Upper lobe of right lung (tissue), 1 donor: ENCODE data around the gene SORBS1. TPM values are rescaled to one million over a fixed set of nuclear protein-coding genes. Genes with fewer than 3 reads are reported as not detected.

ENCODE experiments used
- ATAC-seq: fragments of 200-7000 bp; cut with Tn5 transposase; one replicate; pipeline ENCODE4 v1.9.1; 2020; ENCODE audit warnings: mild to moderate bottlenecking, moderate library complexity
- DNase-seq: peaks from one replicate; pipeline ENCODE4 v3.0.0-alpha.2; 2020
- H3K27ac ChIP-seq: fragments of 200-600 bp; one replicate; pipeline ENCODE4 v1.8.0; 2022
- H3K27me3 ChIP-seq: fragments of 200-600 bp; one replicate; pipeline ENCODE4 v1.8.0; 2022; ENCODE audit warnings: mild to moderate bottlenecking
- H3K36me3 ChIP-seq: fragments of 200-600 bp; one replicate; pipeline ENCODE4 v1.8.0; 2022
- H3K4me1 ChIP-seq: fragments of 200-600 bp; one replicate; pipeline ENCODE4 v1.8.0; 2022
- H3K4me3 ChIP-seq: fragments of 200-600 bp; one replicate; pipeline ENCODE4 v1.8.0; 2022; ENCODE audit warnings: mild to moderate bottlenecking
- H3K9me3 ChIP-seq: fragments of 200-600 bp; one replicate; pipeline ENCODE4 v1.8.0; 2022
- CTCF ChIP-seq: fragments of 200-600 bp; IDR thresholded peaks from one replicate; pipeline ENCODE4 v1.8.0; 2022; ENCODE audit warnings: antibody characterized with exemption
- intact Hi-C: fragments of 100-400 bp; cut with DNase I; formaldehyde crosslinking; loops from one replicate; pipeline ENCODE4 v1.11.0; 2022
- total RNA-seq: library from RNA; stranded (reverse); fragmentation: NEBNext Ultra II Directional; extraction: Animal tissue kit (Norgen Biotek cat#: 25700); gene quantifications from one replicate; pipeline ENCODE4 v1.2.1, GENCODE V29; 2021
- donor health status: DM: no; HTN: yes; CAD: no; lungs with severe emphysema.

The SORBS1 gene
- total RNA-seq, 1 donor from 2014 or later: 50.7 TPM

- no peak for TF ChIP-seq CTCF
- DNase-seq (no peak), ATAC-seq (no peak)
- Histone ChIP-seq H3K4me3 (no peak overlapping the region), H3K27me3 (no peaks in the 10 kb centered on the region), H3K36me3 (no peaks in the 10 kb centered on the region), H3K4me1 (peaks cover 42% of the 10 kb centered on the region), H3K9me3 (no peaks in the 10 kb centered on the region), H3K27ac (no peak overlapping the region)
- intact Hi-C loops: no loop called here
Observed at GRCh38 chr10:95389982-95390381, 171.2 kb downstream of the SORBS1 start.

DNA sequence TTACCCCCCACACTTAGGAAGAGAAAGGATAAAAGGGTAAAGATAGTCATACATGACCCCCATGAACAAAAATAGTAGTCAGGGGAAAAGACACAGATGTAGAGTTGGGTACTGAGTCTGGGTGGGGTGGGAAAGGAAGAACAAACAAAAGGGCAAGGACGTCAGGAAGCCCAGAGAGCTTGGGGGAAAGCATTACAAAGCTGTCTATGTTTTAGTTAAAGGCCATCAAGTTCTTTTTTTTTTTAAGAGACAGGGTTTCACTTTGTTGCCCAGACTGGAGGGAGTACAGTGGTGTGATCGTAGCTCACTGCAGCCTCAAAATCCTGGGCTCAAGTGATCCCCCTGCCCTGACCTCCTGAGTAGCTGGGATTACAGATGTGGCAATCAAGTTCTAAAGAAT is 172.0 kb downstream of the SORBS1 start:
- Histone ChIP-seq H3K27ac (peak overlapping the region; percentile 67), H3K36me3 (no peaks in the 10 kb centered on the region), H3K27me3 (no peaks in the 10 kb centered on the region), H3K4me1 (peaks cover 35% of the 10 kb centered on the region), H3K9me3 (no peaks in the 10 kb centered on the region), H3K4me3 (no peak overlapping the region)
- intact Hi-C loops: no loop called here
- no peak for ATAC-seq
- no peak for DNase-seq
- TF ChIP-seq CTCF: no peak

GRCh38 chr10:95388539-95388938 is 172.6 kb downstream of the SORBS1 start:
- ATAC-seq (peak; percentile 85), DNase-seq (no peak)
- TF ChIP-seq CTCF: no peak
- Histone ChIP-seq H3K36me3 (no peaks in the 10 kb centered on the region), H3K27ac (peak overlapping the region; percentile 67), H3K9me3 (no peaks in the 10 kb centered on the region), H3K4me1 (peaks cover 35% of the 10 kb centered on the region), H3K4me3 (no peak overlapping the region), H3K27me3 (no peaks in the 10 kb centered on the region)
- intact Hi-C loops: no loop called here

GRCh38 chr10:95388109-95388471 is 173.1 kb downstream of the SORBS1 start:
- no peak for DNase-seq
- Histone ChIP-seq H3K9me3 (no peaks in the 10 kb centered on the region), H3K4me3 (no peak overlapping the region), H3K36me3 (no peaks in the 10 kb centered on the region), H3K4me1 (peaks cover 35% of the 10 kb centered on the region), H3K27ac (peak overlapping the region; percentile 67), H3K27me3 (no peaks in the 10 kb centered on the region)
- TF ChIP-seq CTCF: no peak
- intact Hi-C loops: no loop called here
- no peak for ATAC-seq

DNA sequence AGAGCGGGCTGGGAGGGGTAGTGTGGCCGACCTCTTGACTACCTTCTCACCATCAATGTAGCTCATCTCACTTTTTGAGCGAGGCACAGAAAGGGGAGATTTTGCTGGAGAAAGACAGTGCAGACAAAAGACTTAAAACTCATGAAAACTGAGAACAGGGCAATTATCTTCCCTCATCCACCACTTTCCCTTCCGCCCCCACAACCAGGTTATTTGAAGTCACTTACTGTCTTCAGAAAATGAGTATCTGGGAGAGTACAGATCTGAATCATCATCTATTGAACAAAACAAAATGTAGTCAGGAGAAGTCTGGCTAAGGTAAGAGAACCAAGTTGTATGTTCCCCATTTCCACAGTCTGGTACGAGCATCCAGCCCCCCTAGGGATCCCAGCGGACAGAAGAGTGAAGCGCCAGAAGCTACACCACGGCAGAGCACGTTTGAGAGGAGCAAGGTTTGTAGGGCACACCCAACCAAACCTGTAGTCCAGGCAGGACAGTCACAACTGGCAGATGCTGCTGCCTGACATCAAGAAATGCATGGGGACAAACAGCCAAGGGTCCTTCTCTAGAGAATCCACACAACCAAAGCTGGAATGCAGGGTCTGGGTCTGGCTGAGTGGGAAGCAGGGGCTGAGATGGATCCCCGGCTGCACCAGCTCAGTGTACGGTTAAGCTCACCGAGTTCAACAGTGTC is 177.0 kb downstream of the SORBS1 start:
- intact Hi-C loops: no loop called here
- Histone ChIP-seq H3K36me3 (peaks cover 6% of the 10 kb centered on the region), H3K4me1 (peaks cover 14% of the 10 kb centered on the region), H3K9me3 (no peaks in the 10 kb centered on the region), H3K27me3 (no peaks in the 10 kb centered on the region), H3K27ac (no peak overlapping the region), H3K4me3 (no peak overlapping the region)
- ATAC-seq (no peak), DNase-seq (no peak)
- TF ChIP-seq CTCF: no peak

- DNase-seq (no peak), ATAC-seq (no peak)
- Histone ChIP-seq H3K36me3 (peaks cover 6% of the 10 kb centered on the region), H3K27me3 (no peaks in the 10 kb centered on the region), H3K27ac (no peak overlapping the region), H3K4me3 (no peak overlapping the region), H3K4me1 (peaks cover 3% of the 10 kb centered on the region), H3K9me3 (no peaks in the 10 kb centered on the region)
- TF ChIP-seq CTCF: no peak
- intact Hi-C loops: no loop called here
Observed at GRCh38 chr10:95382596-95382995, 178.6 kb downstream of the SORBS1 start.
